ENCODE measurements around the gene FGF4.

- TF ChIP-seq CTCF (IDR thresholded peaks at IDR 0.05; ENCODE audit: insufficient read depth, low read depth, low read length) (no peak), EZH2 (IDR thresholded peaks at IDR 0.05; ENCODE audit: insufficient read depth, low read length) (no peak)
These were observed 33.5 kb upstream of the FGF4 start for GRCh38 chr11:69808667-69809086.

All from astrocyte (in vitro differentiated cells and primary cell).